ENCODE measurements around the gene ANAPC5. TPM values are rescaled to one million over a fixed set of nuclear protein-coding genes. Genes with fewer than 3 reads are reported as not detected.
A peak's percentile ranks its signal among the peaks of the same experiment; 100 is the strongest.

The ANAPC5 gene
- total and polyA plus RNA-seq, 2 donors from 2014 or later: 84.3 to 85.1 TPM

DNA sequence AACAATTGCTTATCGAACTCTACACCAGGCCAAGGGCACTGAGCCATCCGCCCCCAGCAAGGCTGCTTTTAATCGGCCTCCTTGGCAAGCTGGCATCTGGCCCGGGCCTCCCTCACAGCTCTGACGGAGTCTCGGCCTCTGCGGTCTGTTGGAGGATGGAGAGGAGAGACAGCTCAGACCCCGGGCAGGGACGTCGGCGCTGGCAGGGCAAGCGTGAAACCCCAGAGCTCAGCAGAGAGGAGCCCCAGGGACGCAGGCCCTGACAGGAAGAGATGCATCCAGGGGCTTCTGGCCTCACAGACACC is 73.2 kb downstream of the ANAPC5 start:
- H3K9ac ChIP-seq (ENCODE audit: low read length in 3 of 3): no peak overlapping the region
- DNase-seq (peak in 1 of 5 donors; percentile 80), FAIRE-seq (no peak)
- H3K27ac ChIP-seq (ENCODE audit: low read depth in 2 of 2, low read length in 2 of 2): no peak overlapping the region
- TF ChIP-seq, protein P1, sequence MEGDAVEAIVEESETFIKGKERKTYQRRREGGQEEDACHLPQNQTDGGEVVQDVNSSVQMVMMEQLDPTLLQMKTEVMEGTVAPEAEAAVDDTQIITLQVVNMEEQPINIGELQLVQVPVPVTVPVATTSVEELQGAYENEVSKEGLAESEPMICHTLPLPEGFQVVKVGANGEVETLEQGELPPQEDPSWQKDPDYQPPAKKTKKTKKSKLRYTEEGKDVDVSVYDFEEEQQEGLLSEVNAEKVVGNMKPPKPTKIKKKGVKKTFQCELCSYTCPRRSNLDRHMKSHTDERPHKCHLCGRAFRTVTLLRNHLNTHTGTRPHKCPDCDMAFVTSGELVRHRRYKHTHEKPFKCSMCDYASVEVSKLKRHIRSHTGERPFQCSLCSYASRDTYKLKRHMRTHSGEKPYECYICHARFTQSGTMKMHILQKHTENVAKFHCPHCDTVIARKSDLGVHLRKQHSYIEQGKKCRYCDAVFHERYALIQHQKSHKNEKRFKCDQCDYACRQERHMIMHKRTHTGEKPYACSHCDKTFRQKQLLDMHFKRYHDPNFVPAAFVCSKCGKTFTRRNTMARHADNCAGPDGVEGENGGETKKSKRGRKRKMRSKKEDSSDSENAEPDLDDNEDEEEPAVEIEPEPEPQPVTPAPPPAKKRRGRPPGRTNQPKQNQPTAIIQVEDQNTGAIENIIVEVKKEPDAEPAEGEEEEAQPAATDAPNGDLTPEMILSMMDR (IDR thresholded peaks at IDR 0.05; ENCODE audit: borderline replicate concordance, extremely low read depth, insufficient read depth): no peak
- intact Hi-C loops (cut with DNase I): no loop called here
- H3K27me3 ChIP-seq (ENCODE audit: control insufficient read depth, insufficient read depth, low read length): no peaks in the 10 kb centered on the region
- no peaks in the 10 kb centered on the region for H3K4me1 ChIP-seq (ENCODE audit: control insufficient read depth in 2 of 3, insufficient read depth in 2 of 3, low read depth in 1 of 3, low read length in 3 of 3)
- H3K9me3 ChIP-seq (ENCODE audit: control insufficient read depth in 2 of 3, insufficient read depth in 1 of 3, low read length in 3 of 3): no peaks in the 10 kb centered on the region
- H3K4me3 ChIP-seq (ENCODE audit: low read length in 3 of 3): no peak overlapping the region
- H3K36me3 ChIP-seq (ENCODE audit: control insufficient read depth in 2 of 3, insufficient read depth in 3 of 3, low read length in 3 of 3): peaks cover 0 to 4% (median 2%) of the 10 kb centered on the region in 3 donors

DNA sequence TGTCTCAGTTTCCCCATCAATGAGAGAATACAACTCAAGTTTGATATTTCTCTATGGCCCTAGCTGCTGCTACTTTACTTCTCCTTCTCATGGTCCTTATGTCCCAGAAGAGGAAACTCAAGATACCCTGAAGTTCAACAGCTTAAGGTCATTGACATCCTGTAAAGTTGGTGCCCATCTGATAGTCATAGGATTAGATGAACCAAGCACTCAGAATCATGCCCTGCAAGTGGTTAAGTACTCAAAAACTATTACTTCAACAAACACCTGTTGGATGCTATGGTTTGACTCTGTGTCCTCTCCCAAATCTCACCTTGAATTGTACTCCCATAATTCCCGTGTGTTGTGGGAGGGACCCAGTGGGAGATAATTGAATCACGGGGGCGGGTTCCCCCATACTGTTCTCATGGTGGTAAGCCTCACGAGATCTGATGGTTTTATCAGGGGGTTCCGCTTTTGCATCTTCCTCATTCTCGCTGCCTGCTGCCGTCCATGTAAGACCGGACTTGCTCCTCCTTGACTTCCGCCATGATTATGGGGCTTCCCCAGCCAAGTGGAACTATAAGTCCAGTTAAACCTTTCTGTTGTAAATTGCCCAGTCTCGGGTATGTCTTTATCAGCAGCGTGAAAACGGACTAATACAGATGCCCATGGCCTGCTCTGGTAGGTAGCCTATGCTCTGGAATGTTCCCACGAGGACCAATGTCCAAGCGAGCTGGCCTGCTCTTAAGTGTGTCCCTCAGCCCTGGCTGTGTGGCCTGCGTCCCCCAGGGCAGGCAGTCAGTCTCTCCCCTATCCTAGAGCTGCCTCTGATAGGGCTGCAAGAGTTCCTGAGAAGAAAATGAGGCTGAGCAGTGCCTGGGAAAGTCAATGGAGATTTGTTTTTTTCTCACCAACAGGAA is 73.8 kb downstream of the ANAPC5 start:
- H3K9ac ChIP-seq (ENCODE audit: low read length in 3 of 3): no peak overlapping the region
- intact Hi-C loops (cut with DNase I): no loop called here
- H3K27me3 ChIP-seq (ENCODE audit: control insufficient read depth, insufficient read depth, low read length): no peaks in the 10 kb centered on the region
- FAIRE-seq (no peak), DNase-seq (peak in 1 of 5 donors; percentile 25)
- H3K4me3 ChIP-seq (ENCODE audit: low read length in 3 of 3): no peak overlapping the region
- TF ChIP-seq, protein P1 (IDR thresholded peaks at IDR 0.05; ENCODE audit: borderline replicate concordance, extremely low read depth, insufficient read depth): no peak
- no peaks in the 10 kb centered on the region for H3K4me1 ChIP-seq (ENCODE audit: control insufficient read depth in 2 of 3, insufficient read depth in 2 of 3, low read depth in 1 of 3, low read length in 3 of 3)
- H3K9me3 ChIP-seq (ENCODE audit: control insufficient read depth in 2 of 3, insufficient read depth in 1 of 3, low read length in 3 of 3): no peaks in the 10 kb centered on the region
- peaks cover 0 to 5% (median 2%) of the 10 kb centered on the region in 3 donors for H3K36me3 ChIP-seq (ENCODE audit: control insufficient read depth in 2 of 3, insufficient read depth in 3 of 3, low read length in 3 of 3)
- no peak overlapping the region for H3K27ac ChIP-seq (ENCODE audit: low read depth in 2 of 2, low read length in 2 of 2)

DNA sequence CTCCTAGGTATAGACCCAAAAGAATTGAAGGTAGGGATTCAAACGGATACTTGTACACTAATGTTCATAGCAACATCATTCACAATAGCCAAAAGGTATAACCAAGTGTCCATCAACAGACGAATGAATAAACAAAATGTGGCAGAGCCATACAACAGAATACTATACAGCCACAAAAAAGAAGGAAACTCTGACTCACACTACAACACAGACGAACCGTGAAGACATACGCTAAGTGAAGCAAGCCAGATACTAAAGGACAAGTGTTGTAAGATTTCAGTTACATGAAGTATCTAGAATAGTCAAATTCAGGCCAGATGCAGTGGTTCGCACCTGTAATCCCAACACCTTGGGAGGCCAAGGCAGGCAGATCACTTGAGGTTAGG is 74.8 kb downstream of the ANAPC5 start:
- Histone ChIP-seq H3K9ac (ENCODE audit: low read length in 3 of 3) (no peak overlapping the region), H3K9me3 (ENCODE audit: control insufficient read depth in 2 of 3, insufficient read depth in 1 of 3, low read length in 3 of 3) (no peaks in the 10 kb centered on the region), H3K4me1 (ENCODE audit: control insufficient read depth in 2 of 3, insufficient read depth in 2 of 3, low read depth in 1 of 3, low read length in 3 of 3) (no peaks in the 10 kb centered on the region), H3K27me3 (ENCODE audit: control insufficient read depth, insufficient read depth, low read length) (no peaks in the 10 kb centered on the region), H3K27ac (ENCODE audit: low read depth in 2 of 2, low read length in 2 of 2) (no peak overlapping the region), H3K4me3 (ENCODE audit: low read length in 3 of 3) (no peak overlapping the region), H3K36me3 (ENCODE audit: control insufficient read depth in 2 of 3, insufficient read depth in 3 of 3, low read length in 3 of 3) (peaks cover 0 to 5% (median 2%) of the 10 kb centered on the region in 3 donors)
- TF ChIP-seq, protein P1 (IDR thresholded peaks at IDR 0.05; ENCODE audit: borderline replicate concordance, extremely low read depth, insufficient read depth): no peak
- FAIRE-seq (no peak), DNase-seq (no peak)
- intact Hi-C loops (cut with DNase I): no loop called here

All from kidney (tissue), 14 donors.